Measurements from ENCODE around the gene GMNN. TPM values are rescaled to one million over a fixed set of nuclear protein-coding genes. Genes with fewer than 3 reads are reported as not detected.

Gene GMNN
- total RNA-seq, 4 donors from 2014 or later: 5.5 to 20.7 (median 13.9) TPM

DNA sequence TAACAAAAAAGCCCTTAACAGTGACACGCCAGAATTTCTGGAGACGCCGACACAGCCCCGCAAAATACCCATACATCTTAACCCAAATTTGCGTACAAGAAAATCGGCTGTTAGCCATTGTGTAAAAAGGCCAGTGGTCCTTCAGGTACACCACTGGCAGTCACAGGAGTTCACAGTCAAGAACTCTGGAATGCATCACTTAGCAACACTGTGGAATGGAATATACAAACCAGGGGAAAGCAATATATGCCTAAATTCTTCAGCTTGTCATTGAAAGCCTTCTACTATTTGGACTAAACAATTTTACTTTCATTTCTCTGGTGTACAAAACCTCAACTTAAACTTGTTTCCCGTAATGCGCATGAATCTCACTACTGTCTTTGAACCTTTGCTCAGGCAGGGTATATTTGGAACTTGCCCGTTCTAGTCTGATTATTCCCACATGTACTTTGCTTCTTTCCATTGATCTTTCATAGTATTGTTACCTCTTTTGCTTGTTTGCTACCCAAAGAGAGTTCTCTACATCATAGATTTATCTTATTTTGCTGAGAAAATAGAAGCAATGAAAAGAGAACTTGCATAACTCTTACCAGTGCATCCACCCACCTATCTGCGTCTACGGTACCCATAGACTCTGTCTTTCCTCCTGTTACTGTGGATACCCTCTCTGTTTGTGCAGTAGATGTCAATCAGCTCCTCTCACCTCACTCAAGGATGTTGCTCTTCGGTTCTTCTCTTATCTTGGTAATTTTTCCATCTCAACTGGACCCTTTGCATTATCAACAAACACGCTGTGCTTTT lies 24.2 kb downstream of the GMNN start, which contains the start of gene ARMH2:
Gene ARMH2 (minus strand): TSS at position 178 of the 801 bp plus-strand sequence. CDS start 60 bp downstream, at position 118.
- no peaks in the 10 kb centered on the region for H3K4me1 ChIP-seq
- H3K27me3 ChIP-seq: no peaks in the 10 kb centered on the region
- H3K27ac ChIP-seq: no peak within 1 kb of the TSS
- no peak within 1 kb of the TSS for H3K4me3 ChIP-seq
- H3K9me3 ChIP-seq: no peaks in the 10 kb centered on the region
- no peak for DNase-seq (ENCODE audit: low spot score in 2 of 2)
- no peaks in the 10 kb centered on the region for H3K36me3 ChIP-seq
- no peak for TF ChIP-seq POLR2A (IDR thresholded peaks at IDR 0.05)
- TF ChIP-seq, protein P1, sequence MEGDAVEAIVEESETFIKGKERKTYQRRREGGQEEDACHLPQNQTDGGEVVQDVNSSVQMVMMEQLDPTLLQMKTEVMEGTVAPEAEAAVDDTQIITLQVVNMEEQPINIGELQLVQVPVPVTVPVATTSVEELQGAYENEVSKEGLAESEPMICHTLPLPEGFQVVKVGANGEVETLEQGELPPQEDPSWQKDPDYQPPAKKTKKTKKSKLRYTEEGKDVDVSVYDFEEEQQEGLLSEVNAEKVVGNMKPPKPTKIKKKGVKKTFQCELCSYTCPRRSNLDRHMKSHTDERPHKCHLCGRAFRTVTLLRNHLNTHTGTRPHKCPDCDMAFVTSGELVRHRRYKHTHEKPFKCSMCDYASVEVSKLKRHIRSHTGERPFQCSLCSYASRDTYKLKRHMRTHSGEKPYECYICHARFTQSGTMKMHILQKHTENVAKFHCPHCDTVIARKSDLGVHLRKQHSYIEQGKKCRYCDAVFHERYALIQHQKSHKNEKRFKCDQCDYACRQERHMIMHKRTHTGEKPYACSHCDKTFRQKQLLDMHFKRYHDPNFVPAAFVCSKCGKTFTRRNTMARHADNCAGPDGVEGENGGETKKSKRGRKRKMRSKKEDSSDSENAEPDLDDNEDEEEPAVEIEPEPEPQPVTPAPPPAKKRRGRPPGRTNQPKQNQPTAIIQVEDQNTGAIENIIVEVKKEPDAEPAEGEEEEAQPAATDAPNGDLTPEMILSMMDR (IDR thresholded peaks at IDR 0.05): no peak
- no peak for TF ChIP-seq EP300 (IDR thresholded peaks at IDR 0.05)
- 89 to 90% methylated on average over 13 of the region's 13 CpGs for WGBS, 2 donors

DNA sequence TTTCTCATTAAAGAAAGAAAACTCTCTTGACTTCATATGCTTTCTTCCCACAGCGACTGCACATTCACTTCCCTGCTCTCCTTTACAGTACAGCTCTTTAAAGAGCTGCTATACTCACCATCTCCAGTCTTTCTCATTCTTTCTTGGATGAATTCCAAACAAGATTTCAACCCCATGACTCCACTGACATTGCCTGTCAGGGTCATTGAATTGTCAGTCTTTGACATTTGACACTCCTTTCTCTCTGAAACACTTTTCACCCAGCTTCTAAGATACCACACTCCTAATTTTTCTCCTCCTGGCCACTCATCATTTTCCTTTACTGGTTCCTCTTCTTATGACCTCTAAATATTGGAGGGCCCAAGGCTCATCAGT lies 24.8 kb downstream of the GMNN start:
- no peaks in the 10 kb centered on the region for H3K36me3 ChIP-seq
- H3K27me3 ChIP-seq: no peaks in the 10 kb centered on the region
- 44 to 62% methylated on average over 1 of the region's 1 CpG for WGBS, 2 donors
- DNase-seq (ENCODE audit: low spot score in 2 of 2): no peak
- H3K4me1 ChIP-seq: no peaks in the 10 kb centered on the region
- no peak overlapping the region for H3K4me3 ChIP-seq
- H3K27ac ChIP-seq: no peak overlapping the region
- TF ChIP-seq EP300 (IDR thresholded peaks at IDR 0.05): no peak
- TF ChIP-seq, protein P1 (IDR thresholded peaks at IDR 0.05): no peak
- TF ChIP-seq POLR2A (IDR thresholded peaks at IDR 0.05): no peak
- H3K9me3 ChIP-seq: no peaks in the 10 kb centered on the region

DNA sequence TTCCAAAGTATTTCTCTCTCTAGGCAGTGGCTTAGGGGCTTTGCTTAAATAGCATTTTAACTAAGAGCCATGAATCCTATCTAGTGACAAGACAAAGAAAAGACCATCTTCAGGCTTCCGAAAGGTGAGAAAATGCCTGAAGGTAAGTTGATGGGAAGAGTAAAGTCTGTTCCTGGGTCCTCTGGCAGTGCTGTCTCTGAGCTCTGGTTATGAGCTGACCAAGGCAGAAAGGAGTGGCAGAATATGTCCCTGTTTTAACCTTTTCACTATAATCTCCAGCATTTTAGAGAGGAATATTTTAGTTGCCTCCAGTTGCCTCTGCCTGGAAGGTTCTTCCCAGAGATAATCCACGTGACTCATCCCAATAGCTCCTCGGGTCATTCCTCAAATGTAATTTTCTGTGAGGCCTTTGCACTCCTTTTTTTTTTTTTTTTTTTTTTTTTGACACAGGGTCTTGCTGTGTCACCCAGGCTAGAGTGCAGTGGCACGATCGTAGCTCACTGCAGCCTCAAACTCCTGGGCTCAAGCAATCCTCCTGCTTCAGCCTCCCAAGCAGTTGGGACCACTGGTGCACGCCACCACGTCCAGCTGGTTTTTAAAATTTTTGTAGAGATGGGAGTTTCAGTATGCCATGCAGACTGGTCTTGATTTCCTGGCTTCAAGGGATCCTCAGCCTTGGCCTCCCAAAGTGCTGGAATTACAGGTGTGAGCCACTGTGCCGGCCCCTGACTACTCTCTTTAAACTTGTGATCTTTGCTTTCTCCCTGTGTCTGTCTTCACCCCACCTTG lies 27.7 kb downstream of the GMNN start:
- Histone ChIP-seq H3K27ac (no peak overlapping the region), H3K27me3 (no peaks in the 10 kb centered on the region), H3K4me3 (no peak overlapping the region), H3K36me3 (peaks cover 0 to 14% (median 0%) of the 10 kb centered on the region in 3 donors), H3K9me3 (no peaks in the 10 kb centered on the region), H3K4me1 (no peaks in the 10 kb centered on the region)
- 85 to 88% methylated on average over 8 of the region's 8 CpGs for WGBS, 2 donors
- TF ChIP-seq EP300 (IDR thresholded peaks at IDR 0.05): no peak
- TF ChIP-seq, protein P1 (IDR thresholded peaks at IDR 0.05): no peak
- no peak for TF ChIP-seq POLR2A (IDR thresholded peaks at IDR 0.05)
- DNase-seq (ENCODE audit: low spot score in 2 of 2): no peak

DNA sequence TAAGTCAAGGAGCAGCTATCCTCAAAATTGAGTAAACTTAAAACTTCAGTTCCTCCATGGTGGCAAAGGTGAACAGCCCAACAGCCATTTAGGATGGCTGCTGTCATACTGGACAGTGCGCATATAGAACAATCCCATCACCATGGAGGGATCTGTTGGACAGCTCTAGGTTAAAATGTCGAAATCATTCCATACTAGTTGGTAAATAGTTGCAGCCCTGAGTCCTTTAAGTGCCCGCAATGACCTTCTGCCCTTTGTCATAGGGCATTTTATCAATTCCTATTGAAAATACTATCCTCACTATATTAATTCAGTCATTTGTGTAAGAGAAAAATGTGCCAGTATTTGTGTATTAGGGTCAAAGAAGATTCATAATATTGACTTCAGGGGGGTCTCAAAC lies 32.8 kb downstream of the GMNN start:
- WGBS, 2 donors: 87 to 89% methylated on average over 3 of the region's 3 CpGs
- Histone ChIP-seq H3K36me3 (peaks cover 0 to 22% (median 0%) of the 10 kb centered on the region in 3 donors), H3K4me1 (no peaks in the 10 kb centered on the region), H3K9me3 (no peaks in the 10 kb centered on the region), H3K27ac (no peak overlapping the region), H3K27me3 (no peaks in the 10 kb centered on the region), H3K4me3 (no peak overlapping the region)
- no peak for TF ChIP-seq EP300 (IDR thresholded peaks at IDR 0.05)
- TF ChIP-seq, protein P1 (IDR thresholded peaks at IDR 0.05): no peak
- no peak for TF ChIP-seq POLR2A (IDR thresholded peaks at IDR 0.05)
- no peak for DNase-seq (ENCODE audit: low spot score in 2 of 2)

DNA sequence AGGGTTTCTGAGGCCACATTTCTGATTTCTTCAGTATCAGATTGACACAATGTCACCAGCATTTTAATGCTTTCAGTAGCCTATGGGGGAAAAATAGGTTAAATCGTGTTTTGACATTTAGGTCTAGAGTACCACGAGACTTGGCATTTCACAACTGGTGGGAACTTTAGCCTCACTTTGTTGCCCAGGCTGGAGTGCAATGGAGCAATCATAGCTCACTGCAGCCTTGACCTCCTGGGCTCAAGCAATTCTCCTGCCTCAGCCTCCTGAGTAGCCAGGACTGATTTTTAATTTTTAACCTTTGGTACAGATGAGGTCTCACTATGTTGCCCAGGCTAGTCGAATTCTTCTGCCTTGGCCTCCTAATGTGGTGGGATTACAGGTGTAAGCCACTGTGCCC lies 35.0 kb downstream of the GMNN start:
- Histone ChIP-seq H3K4me3 (no peak overlapping the region), H3K27me3 (no peaks in the 10 kb centered on the region), H3K36me3 (peaks cover 0 to 21% (median 0%) of the 10 kb centered on the region in 3 donors), H3K4me1 (no peaks in the 10 kb centered on the region), H3K9me3 (no peaks in the 10 kb centered on the region), H3K27ac (no peak overlapping the region)
- WGBS, 2 donors: 79% methylated on average over 3 of the region's 3 CpGs
- DNase-seq (ENCODE audit: low spot score in 2 of 2): no peak
- TF ChIP-seq POLR2A (IDR thresholded peaks at IDR 0.05) (no peak), EP300 (IDR thresholded peaks at IDR 0.05) (no peak)
- TF ChIP-seq, protein P1 (IDR thresholded peaks at IDR 0.05): no peak

Measured in tibial nerve (tissue), 4 donors.